LNCAP (cell line): ENCODE results near the gene TFDP3.

Experiments used
- TF ChIP-seq, protein P1 (sequence below): fragments of 450-650 bp; IDR thresholded peaks from 2 replicates; pipeline ENCODE4 v1.5.1; 2017; ENCODE audit warnings: mild to moderate bottlenecking

TFDP3 gene

DNA sequence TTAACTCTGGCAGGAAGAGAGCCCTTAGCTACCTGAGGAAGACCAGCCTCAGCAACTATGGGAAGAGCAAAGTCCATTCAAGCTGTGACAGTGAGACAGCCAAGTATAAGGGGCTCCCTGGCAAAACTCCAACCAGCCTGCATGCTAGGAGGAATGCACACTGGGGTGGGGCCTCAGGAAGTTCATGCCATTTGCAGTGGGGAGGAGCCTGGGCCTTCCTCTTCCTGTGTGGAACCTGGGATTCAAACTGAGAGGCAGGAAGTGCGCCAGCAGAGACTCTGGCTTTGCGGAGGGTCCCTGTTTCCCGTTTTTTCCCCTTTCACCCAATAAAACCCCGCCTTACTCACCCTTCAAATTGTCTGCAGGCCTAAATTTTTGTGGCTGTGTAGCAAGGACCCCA lies 33.0 kb downstream of the TFDP3 start:
- TF ChIP-seq, protein P1, sequence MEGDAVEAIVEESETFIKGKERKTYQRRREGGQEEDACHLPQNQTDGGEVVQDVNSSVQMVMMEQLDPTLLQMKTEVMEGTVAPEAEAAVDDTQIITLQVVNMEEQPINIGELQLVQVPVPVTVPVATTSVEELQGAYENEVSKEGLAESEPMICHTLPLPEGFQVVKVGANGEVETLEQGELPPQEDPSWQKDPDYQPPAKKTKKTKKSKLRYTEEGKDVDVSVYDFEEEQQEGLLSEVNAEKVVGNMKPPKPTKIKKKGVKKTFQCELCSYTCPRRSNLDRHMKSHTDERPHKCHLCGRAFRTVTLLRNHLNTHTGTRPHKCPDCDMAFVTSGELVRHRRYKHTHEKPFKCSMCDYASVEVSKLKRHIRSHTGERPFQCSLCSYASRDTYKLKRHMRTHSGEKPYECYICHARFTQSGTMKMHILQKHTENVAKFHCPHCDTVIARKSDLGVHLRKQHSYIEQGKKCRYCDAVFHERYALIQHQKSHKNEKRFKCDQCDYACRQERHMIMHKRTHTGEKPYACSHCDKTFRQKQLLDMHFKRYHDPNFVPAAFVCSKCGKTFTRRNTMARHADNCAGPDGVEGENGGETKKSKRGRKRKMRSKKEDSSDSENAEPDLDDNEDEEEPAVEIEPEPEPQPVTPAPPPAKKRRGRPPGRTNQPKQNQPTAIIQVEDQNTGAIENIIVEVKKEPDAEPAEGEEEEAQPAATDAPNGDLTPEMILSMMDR, result no peak

DNA sequence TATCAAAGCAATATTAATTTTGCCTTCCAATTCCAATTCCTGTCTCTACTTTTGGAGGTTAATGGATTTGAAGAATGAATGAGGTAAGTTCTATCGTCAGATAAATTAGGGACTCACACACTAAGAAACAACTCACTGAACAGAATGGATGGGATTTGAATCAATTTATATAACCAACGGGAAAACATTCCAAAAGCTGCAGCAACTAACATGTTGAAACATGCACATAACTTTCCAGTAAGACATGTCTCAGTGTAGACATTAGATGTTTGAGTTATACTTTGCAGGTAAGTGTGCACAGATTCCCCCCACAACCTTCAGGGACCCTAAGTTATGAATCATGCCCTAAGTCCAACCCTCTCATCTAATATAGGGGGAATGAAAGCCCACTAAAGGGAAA lies 34.3 kb downstream of the TFDP3 start:
- TF ChIP-seq, protein P1, result no peak

DNA sequence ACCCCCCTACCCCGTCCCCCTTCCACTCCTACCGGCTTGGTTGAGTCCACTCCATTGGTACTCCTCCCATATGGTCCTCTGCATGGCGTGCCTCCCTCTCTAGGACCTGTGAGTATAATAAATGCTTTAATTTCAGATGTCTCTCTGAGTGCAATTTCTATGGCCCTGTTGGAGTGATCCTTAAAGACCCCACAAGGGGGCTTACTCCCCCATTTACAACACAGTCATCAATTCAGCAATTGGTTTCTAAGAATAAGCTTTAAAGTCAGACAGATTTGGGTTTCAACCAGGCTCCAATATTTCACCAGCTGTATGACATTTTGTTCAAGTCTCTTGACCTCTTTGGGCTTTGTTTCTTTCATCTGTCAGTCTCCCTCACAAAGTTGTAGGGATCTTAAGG lies 38.7 kb downstream of the TFDP3 start:
- TF ChIP-seq, protein P1, result no peak

DNA sequence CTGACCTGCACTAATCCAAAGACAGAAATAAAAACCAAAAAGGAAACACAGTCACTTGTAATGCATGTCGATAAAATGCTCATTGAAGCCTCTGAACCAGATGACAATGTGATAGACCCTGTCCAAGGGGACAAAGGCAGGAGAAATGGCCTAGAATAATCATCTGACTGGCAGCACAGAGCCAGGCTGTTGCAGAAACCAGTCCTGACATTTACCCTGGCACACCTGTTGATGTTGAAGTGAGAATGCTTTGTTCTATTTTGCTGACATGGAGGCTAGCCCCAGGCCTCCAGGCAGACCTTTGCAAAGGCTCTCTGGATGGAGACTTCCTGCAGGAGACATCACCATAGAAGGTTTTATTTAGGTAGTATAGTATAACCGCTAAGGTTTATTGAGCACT lies 41.0 kb downstream of the TFDP3 start:
- TF ChIP-seq, protein P1, result no peak

DNA sequence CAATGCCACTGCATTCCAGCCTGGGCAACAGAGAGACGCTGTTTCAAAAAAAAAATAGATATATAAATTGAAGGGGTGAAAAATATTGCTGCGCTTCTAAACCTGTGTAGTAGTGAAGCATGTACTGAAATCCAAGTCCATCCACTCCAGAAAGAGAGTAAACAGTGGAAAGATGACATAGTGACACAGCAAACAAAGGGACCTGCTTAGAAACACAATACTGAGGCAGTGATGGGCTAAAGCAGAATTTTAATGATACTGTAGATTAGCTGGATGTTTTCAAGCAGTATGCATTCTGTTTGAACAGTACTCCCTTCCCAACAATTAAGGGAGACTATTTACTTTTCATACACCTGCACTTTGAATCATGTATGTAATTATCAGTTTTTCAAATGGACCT lies 42.5 kb downstream of the TFDP3 start:
- TF ChIP-seq, protein P1, result no peak

DNA sequence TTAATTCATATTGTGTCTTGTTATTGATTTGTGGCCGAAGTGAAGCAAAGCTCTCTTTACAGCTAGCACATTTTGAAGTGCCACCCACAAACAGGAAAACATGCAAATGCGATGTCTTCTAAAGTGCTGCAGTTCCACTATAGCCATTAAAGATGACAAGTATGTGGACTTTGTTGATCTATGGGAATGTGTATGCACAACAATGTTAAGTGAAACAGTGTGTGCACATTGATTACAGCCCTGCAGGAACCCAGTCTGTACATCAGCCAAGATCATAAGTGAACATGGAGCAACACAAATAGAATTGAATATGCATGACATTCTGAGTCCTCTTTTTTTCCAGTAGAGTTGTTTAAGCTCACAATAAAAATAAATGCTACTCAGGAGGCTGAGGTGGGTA lies 43.0 kb downstream of the TFDP3 start:
- TF ChIP-seq, protein P1, result no peak

DNA sequence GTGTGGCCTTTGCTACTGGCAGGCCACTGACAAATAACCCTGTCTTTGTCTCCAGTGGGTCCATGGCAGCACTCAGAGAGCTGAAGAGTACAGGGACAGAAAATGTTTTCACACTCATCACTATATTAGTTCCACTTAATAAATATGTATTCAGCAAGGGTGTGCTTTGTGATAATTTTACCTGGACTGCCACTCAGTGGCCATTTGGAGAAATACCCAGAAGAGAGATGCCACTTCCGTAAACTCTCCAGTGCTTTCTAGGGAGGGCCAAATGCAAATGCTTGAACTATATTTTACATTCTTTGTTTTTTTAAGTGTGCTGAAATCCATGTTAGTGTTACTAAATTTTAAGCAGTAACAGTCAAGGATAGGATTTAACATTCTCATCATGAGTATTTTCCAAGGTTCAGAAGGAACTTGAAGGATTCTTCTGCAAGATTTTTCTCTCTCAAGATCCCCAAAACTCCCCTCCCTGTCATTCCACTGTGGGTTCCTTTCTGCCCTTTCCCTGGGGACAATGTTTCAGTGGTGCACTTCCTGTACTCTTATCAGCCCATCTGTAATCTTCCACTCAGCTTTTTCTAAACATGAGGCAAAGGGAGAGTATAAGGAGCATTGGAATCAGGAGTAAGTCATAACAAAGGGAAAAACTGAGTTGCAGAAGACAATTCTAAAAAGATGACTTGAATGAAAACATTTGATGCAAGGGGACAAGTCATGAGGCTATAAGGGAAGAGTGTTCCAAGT lies 46.0 kb downstream of the TFDP3 start:
- TF ChIP-seq, protein P1, result peak; percentile 51
